LNCAP (cell line): ENCODE measurements around the gene CORO2B.

ENCODE experiments used
- CTCF ChIP-seq: fragments of 450-650 bp; IDR thresholded peaks from 2 replicates; pipeline ENCODE4 v1.5.1; 2017; ENCODE audit warnings: mild to moderate bottlenecking

The CORO2B gene

GRCh38 chr15:68592544-68592943, 13.8 kb downstream of the CORO2B start:
- no peak for TF ChIP-seq CTCF

- TF ChIP-seq CTCF, result no peak
Observed at GRCh38 chr15:68593341-68593740, 14.5 kb downstream of the CORO2B start.

- TF ChIP-seq CTCF, result no peak
Observed at GRCh38 chr15:68593828-68594532, 15.2 kb downstream of the CORO2B start.

- TF ChIP-seq CTCF, result no peak
Observed at GRCh38 chr15:68594533-68595259, 15.9 kb downstream of the CORO2B start.

GRCh38 chr15:68595260-68595564, 16.4 kb downstream of the CORO2B start:
- TF ChIP-seq CTCF, result no peak

- no peak for TF ChIP-seq CTCF
Observed at GRCh38 chr15:68595761-68596160, 17.0 kb downstream of the CORO2B start.

GRCh38 chr15:68596691-68597090, 17.9 kb downstream of the CORO2B start:
- TF ChIP-seq CTCF, result no peak
